Bronchial epithelial cell (primary cell): ENCODE measurements around the gene OR51B6. TPM values are rescaled to one million over a fixed set of nuclear protein-coding genes. Genes with fewer than 3 reads are reported as not detected.
"Not testable (repeated sequence)": the region's sequence is repeated elsewhere in the genome, so short reads cannot be mapped to it uniquely, and the experiment has no call there.

Experiments
- DNase-seq: peaks from one replicate; pipeline ENCODE4 v3.0.0-alpha.2; 2010; ENCODE audit warnings: low read depth
- FAIRE-seq: peaks from 2 replicates; lab custom pipeline; 2011; peaks lifted over from hg19 to GRCh38; lab: Jason Lieb, UNC
- H3K27me3 ChIP-seq: 2 replicates; pipeline ENCODE4 v1.5.1; 2011; ENCODE audit warnings: low read length; ENCODE audit not compliant: control insufficient read depth, insufficient read depth
- H3K36me3 ChIP-seq: 2 replicates; pipeline ENCODE4 v1.5.1; 2011; ENCODE audit warnings: low read length; ENCODE audit not compliant: control insufficient read depth, insufficient read depth
- H3K4me3 ChIP-seq: 2 replicates; pipeline ENCODE4 v1.5.1; 2011; ENCODE audit warnings: mild to moderate bottlenecking, low read depth, low read length, control low read depth
- total RNA-seq: library from RNA; depleted of rRNA; stranded (reverse); fragments of >200 nt; gene quantifications from 2 replicates; pipeline ENCODE4 v1.2.1, GENCODE V29; 2014
- TF ChIP-seq, protein P1 (sequence below): IDR thresholded peaks from 2 replicates; pipeline ENCODE4 v1.5.1; 2011; ENCODE audit warnings: mild to moderate bottlenecking, moderate library complexity, low read length, control low read depth, inconsistent platforms; ENCODE audit not compliant: insufficient read depth, severe bottlenecking

The OR51B6 gene
- total RNA-seq, 1 donor from 2014 or later: not detected

GRCh38 chr11:5362017-5362625, 10.8 kb downstream of the OR51B6 start:
- H3K36me3 ChIP-seq: no peaks in the 10 kb centered on the region
- FAIRE-seq: peak; percentile 7
- no peak overlapping the region for H3K4me3 ChIP-seq
- H3K27me3 ChIP-seq: no peaks in the 10 kb centered on the region
- DNase-seq: no peak
- TF ChIP-seq, protein P1, sequence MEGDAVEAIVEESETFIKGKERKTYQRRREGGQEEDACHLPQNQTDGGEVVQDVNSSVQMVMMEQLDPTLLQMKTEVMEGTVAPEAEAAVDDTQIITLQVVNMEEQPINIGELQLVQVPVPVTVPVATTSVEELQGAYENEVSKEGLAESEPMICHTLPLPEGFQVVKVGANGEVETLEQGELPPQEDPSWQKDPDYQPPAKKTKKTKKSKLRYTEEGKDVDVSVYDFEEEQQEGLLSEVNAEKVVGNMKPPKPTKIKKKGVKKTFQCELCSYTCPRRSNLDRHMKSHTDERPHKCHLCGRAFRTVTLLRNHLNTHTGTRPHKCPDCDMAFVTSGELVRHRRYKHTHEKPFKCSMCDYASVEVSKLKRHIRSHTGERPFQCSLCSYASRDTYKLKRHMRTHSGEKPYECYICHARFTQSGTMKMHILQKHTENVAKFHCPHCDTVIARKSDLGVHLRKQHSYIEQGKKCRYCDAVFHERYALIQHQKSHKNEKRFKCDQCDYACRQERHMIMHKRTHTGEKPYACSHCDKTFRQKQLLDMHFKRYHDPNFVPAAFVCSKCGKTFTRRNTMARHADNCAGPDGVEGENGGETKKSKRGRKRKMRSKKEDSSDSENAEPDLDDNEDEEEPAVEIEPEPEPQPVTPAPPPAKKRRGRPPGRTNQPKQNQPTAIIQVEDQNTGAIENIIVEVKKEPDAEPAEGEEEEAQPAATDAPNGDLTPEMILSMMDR: no peak

- DNase-seq: no peak
- Histone ChIP-seq H3K4me3 (no peak overlapping the region), H3K36me3 (no peaks in the 10 kb centered on the region), H3K27me3 (no peaks in the 10 kb centered on the region)
- FAIRE-seq: no peak
- TF ChIP-seq, protein P1: no peak
Measured at GRCh38 chr11:5363679-5364078, 12.4 kb downstream of the OR51B6 start.

- no peak for FAIRE-seq
- TF ChIP-seq, protein P1: no peak
- DNase-seq: no peak
- Histone ChIP-seq H3K4me3 (no peak overlapping the region), H3K27me3 (no peaks in the 10 kb centered on the region), H3K36me3 (no peaks in the 10 kb centered on the region)
Measured at GRCh38 chr11:5364214-5364613, 12.9 kb downstream of the OR51B6 start.

GRCh38 chr11:5366365-5366764, 15.1 kb downstream of the OR51B6 start:
- H3K27me3 ChIP-seq, H3K4me3 ChIP-seq, DNase-seq, FAIRE-seq, H3K36me3 ChIP-seq: not testable (repeated sequence)

DNA sequence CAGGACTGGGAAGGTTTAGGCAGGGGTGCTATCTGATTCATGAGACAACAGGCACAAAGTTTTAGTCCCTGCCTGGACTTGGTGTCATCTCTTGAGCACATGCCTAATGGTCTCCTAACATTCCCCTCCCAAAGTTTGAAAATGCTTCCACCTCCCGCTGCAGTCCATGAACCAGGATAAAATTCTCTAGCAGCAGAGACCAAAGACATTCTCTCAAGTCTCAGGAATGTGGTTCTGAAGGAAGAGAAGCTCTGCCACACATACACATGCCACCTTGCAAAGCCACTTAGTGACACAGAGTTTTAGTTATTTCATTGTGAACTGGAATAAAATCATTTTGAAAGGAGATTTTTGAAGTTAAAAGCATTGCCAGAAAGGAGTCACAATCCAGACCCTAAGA, 15.5 kb downstream of the OR51B6 start:
- no peak for FAIRE-seq

GRCh38 chr11:5367448-5368074, 16.3 kb downstream of the OR51B6 start:
- DNase-seq (no peak), FAIRE-seq (no peak)
- Histone ChIP-seq H3K4me3 (no peak overlapping the region), H3K27me3 (no peaks in the 10 kb centered on the region), H3K36me3 (no peaks in the 10 kb centered on the region)
- TF ChIP-seq, protein P1: no peak

More for the DNA sequence above, 15.5 kb downstream of the OR51B6 start:
- no peak for DNase-seq
- Histone ChIP-seq H3K27me3 (no peaks in the 10 kb centered on the region), H3K36me3 (no peaks in the 10 kb centered on the region), H3K4me3 (no peak overlapping the region)
- TF ChIP-seq, protein P1: no peak
